Thoracic aorta (tissue), 2 donors: ENCODE results near the gene HAP1. TPM values are rescaled to one million over a fixed set of nuclear protein-coding genes. Genes with fewer than 3 reads are reported as not detected.

Experiments used
- ATAC-seq: fragments of 150-250 bp; one replicate; pipeline ENCODE4 v1.8.0; 2017; ENCODE audit warnings: low read depth; ENCODE audit not compliant: insufficient number of reproducible peaks, low FRiP score
- DNase-seq: peaks from one replicate; pipeline ENCODE4 v3.0.0-alpha.2; 2020; ENCODE audit warnings: low spot score
- H3K27ac ChIP-seq, 2 donors: fragments of 200-600 bp; sonication (generic); 1 replicate in 1 of 2; 2 replicates in 1 of 2; pipeline ENCODE4 v1.5.1; 2016; ENCODE audit warnings: mild to moderate bottlenecking in 2 of 2, moderate library complexity in 2 of 2
- H3K27me3 ChIP-seq: fragments of 200-600 bp; sonication (generic); replicated peaks from 2 replicates; pipeline ENCODE4 v1.6.0; 2016; ENCODE audit warnings: mild to moderate bottlenecking; ENCODE audit not compliant: insufficient read depth
- H3K36me3 ChIP-seq: fragments of 200-600 bp; sonication (generic); one replicate; pipeline ENCODE4 v1.5.1; 2016
- H3K4me1 ChIP-seq, 2 donors: fragments of 200-600 bp; sonication (generic); 1 replicate in 1 of 2; 2 replicates in 1 of 2; pipeline versions ENCODE4 v1.5.1 to v1.6.0; 2016; ENCODE audit warnings: low read depth in 2 of 2, mild to moderate bottlenecking in 1 of 2; ENCODE audit not compliant: control insufficient read depth in 1 of 2
- H3K4me3 ChIP-seq: fragments of 200-600 bp; sonication (generic); 2 replicates; pipeline ENCODE4 v1.5.1; 2016; ENCODE audit warnings: mild to moderate bottlenecking
- H3K9me3 ChIP-seq: fragments of 200-600 bp; sonication (generic); 2 replicates; pipeline ENCODE4 v1.5.1; 2016
- total RNA-seq, 2 donors: library from RNA; depleted of rRNA; stranded (reverse); fragments of >200 nt; gene quantifications; one replicate each; pipeline versions ENCODE4 v1.1.0 to v1.2.3, GENCODE V29; 2016
- TF ChIP-seq, protein P1 (sequence below): fragments of 200-600 bp; sonication (generic); IDR thresholded peaks from one replicate; pipeline ENCODE4 v1.5.1; 2019; ENCODE audit warnings: antibody characterized with exemption

HAP1 gene
- total RNA-seq, 2 donors from 2014 or later, result 0.35 TPM; not detected in 1

DNA sequence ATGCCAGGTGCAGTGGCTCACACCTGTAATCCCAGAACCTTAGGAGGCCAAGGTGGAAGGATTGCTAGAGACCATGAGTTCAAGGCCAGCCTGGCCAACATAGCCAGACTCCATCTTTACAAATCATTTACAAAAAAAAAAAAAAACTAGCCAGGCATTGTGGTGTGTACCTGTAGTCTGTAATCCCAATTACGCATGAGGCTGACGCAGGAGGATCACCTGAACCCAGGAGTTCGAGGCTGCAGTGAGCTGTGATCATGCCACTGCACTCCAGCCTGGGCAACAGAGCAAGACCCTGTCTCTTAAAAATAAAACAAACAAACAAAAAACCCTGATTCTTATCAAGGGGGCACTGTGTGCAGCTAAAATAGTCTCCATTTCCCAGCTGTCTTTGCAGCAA is 16.8 kb upstream of the HAP1 start:
- peaks cover 11% of the 10 kb centered on the region for H3K36me3 ChIP-seq
- no peak overlapping the region for H3K4me3 ChIP-seq
- H3K27ac ChIP-seq, result no peak overlapping the region
- TF ChIP-seq, protein P1, sequence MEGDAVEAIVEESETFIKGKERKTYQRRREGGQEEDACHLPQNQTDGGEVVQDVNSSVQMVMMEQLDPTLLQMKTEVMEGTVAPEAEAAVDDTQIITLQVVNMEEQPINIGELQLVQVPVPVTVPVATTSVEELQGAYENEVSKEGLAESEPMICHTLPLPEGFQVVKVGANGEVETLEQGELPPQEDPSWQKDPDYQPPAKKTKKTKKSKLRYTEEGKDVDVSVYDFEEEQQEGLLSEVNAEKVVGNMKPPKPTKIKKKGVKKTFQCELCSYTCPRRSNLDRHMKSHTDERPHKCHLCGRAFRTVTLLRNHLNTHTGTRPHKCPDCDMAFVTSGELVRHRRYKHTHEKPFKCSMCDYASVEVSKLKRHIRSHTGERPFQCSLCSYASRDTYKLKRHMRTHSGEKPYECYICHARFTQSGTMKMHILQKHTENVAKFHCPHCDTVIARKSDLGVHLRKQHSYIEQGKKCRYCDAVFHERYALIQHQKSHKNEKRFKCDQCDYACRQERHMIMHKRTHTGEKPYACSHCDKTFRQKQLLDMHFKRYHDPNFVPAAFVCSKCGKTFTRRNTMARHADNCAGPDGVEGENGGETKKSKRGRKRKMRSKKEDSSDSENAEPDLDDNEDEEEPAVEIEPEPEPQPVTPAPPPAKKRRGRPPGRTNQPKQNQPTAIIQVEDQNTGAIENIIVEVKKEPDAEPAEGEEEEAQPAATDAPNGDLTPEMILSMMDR, result no peak
- no peaks in the 10 kb centered on the region for H3K4me1 ChIP-seq
- DNase-seq (no peak), ATAC-seq (no peak)
- no peaks in the 10 kb centered on the region for H3K9me3 ChIP-seq
- no peaks in the 10 kb centered on the region for H3K27me3 ChIP-seq

DNA sequence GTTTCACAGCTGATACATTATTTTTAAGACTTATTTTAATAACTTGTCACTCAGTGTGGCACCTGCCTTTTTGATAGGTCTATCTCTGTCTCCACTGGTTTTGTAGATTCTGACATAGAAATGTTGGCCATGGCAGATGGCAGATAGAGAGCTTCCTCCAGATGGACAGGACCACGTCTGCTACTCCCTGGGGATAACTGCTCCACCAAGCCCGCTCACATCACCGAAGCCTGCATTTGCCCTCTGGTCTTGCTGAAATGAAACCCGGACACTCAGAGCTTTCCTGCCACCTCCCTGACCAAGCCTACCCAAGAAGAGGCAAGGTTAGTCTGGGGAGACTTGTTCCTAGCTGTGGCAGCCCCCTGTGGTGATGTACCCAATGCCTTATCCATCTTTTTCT is 16.4 kb upstream of the HAP1 start:
- Histone ChIP-seq H3K4me1 (no peaks in the 10 kb centered on the region), H3K36me3 (peaks cover 7% of the 10 kb centered on the region), H3K4me3 (no peak overlapping the region), H3K27ac (no peak overlapping the region), H3K9me3 (no peaks in the 10 kb centered on the region), H3K27me3 (no peaks in the 10 kb centered on the region)
- ATAC-seq (no peak), DNase-seq (no peak)
- TF ChIP-seq, protein P1, result no peak

DNA sequence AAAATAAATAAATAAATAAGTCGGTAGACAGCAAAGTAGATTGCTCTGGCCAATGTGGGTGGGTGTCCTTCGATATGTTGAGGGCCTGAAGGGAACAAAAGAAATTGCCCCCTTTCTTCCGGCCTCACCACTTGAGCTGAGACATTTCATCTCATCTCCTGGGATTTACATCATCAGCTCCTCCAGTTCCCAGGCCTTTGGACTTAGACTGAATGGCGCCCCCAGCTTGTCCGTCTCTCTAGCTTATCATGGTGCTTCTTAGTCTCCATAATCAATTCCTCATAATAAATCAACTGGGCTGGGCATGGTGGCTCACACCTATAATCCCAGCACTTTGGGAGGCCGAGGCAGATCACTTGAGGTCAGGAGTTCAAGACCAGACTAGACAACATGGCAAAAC is 13.8 kb upstream of the HAP1 start:
- DNase-seq, result no peak
- H3K4me3 ChIP-seq, result no peak overlapping the region
- no peak for ATAC-seq
- no peaks in the 10 kb centered on the region for H3K4me1 ChIP-seq
- H3K27ac ChIP-seq, result no peak overlapping the region
- no peaks in the 10 kb centered on the region for H3K36me3 ChIP-seq
- no peaks in the 10 kb centered on the region for H3K27me3 ChIP-seq
- TF ChIP-seq, protein P1, result no peak
- no peaks in the 10 kb centered on the region for H3K9me3 ChIP-seq

DNA sequence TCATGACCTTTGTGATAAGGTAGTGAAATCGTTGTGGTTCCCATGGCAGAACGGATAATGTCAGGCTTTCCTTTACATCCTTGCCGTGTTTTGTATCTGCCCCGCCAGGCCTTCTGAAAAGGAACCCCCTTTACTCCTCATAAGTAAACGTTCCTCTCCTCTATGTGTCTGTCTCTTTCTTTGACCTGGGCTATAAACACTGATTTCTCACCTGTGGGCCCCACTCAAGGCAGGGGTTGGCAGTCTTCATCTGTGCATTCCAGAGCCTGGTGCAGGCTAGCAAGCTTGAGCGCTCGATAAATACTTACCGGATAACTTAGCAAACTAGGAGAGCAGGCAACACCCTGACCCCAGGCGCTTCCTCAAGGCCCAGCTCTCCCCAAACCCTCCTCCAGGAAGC is 7.3 kb upstream of the HAP1 start:
- ATAC-seq (no peak), DNase-seq (no peak)
- Histone ChIP-seq H3K27me3 (peaks cover under 1% of the 10 kb centered on the region), H3K27ac (no peak overlapping the region), H3K9me3 (no peaks in the 10 kb centered on the region), H3K4me3 (no peak overlapping the region), H3K4me1 (peaks cover 0 to 4% of the 10 kb centered on the region in 2 donors), H3K36me3 (no peaks in the 10 kb centered on the region)
- TF ChIP-seq, protein P1, result no peak

DNA sequence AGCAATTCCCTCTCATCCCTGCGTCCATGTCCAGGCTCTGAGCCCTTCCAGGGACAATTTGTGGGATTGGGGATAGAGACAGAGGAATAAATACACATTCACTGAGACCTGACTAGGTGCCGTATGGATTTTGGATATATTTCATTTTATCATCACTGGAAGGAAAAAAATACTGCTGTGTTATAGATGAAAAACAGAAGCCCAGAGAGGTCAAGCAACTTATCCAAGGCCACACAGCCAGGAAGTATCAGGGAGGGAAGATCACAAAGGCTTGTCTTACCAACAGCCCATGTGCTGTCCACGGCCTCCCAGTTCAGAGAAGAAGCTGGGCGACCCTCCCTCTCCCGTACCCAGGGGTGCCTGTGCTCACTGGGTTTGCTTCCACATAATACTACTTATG is 6.1 kb upstream of the HAP1 start:
- H3K4me1 ChIP-seq, result peaks cover 0 to 4% of the 10 kb centered on the region in 2 donors
- DNase-seq (no peak), ATAC-seq (no peak)
- peaks cover 10% of the 10 kb centered on the region for H3K27me3 ChIP-seq
- H3K9me3 ChIP-seq, result no peaks in the 10 kb centered on the region
- TF ChIP-seq, protein P1, result no peak
- H3K36me3 ChIP-seq, result no peaks in the 10 kb centered on the region
- H3K4me3 ChIP-seq, result no peak overlapping the region
- H3K27ac ChIP-seq, result no peak overlapping the region
